HEK293 (cell line): Measurements from ENCODE around the gene C12orf56.

Experiments
- CTCF ChIA-PET: fragments of 350-600 bp; formaldehyde crosslinking; extraction: SDS; loops from one replicate; lab custom pipeline; 2021; ENCODE audit warnings: antibody characterized with exemption; lab: Yijun Ruan, JAX
- POLR2A ChIA-PET: fragments of 300-600 bp; formaldehyde crosslinking; extraction: SDS; loops from one replicate; lab custom pipeline; 2020; ENCODE audit warnings: antibody characterized with exemption, inconsistent platforms; lab: Yijun Ruan, JAX
- H3K27ac ChIP-seq: fragments of 200-500 bp; sonication (Bioruptor generic); 2 replicates; pipeline ENCODE4 v1.5.1; 2014; ENCODE audit warnings: low read depth, low read length, control low read depth, inconsistent platforms; ENCODE audit errors: extremely low read depth
- H3K36me3 ChIP-seq, 2 experiments: fragments of 200-500 bp in 1 of 2; sonication (Bioruptor generic) in 1 of 2; 1 replicate in 1 of 2; 2 replicates in 1 of 2; pipeline ENCODE4 v1.5.1; 2014 to 2017; ENCODE audit warnings: inconsistent platforms in 2 of 2, low read length in 2 of 2; ENCODE audit not compliant: control insufficient read depth in 2 of 2, insufficient read depth in 1 of 2
- H3K4me1 ChIP-seq: fragments of 200-500 bp; sonication (Bioruptor generic); 2 replicates; pipeline ENCODE4 v1.5.1; 2014; ENCODE audit warnings: mild to moderate bottlenecking, low read length, inconsistent platforms; ENCODE audit not compliant: control insufficient read depth, insufficient read depth
- H3K4me3 ChIP-seq: 2 replicates; pipeline ENCODE4 v1.5.1; 2011; ENCODE audit warnings: low read depth, mild to moderate bottlenecking, control low read depth, low read length, moderate library complexity
- H3K9me3 ChIP-seq: fragments of 200-500 bp; sonication (Bioruptor generic); 2 replicates; pipeline ENCODE4 v1.5.1; 2014; ENCODE audit warnings: low read depth, low read length, inconsistent platforms; ENCODE audit not compliant: control insufficient read depth, insufficient read depth
- AEBP2 ChIP-seq: fragments of 450-650 bp; formaldehyde crosslinking; IDR thresholded peaks from 2 replicates; pipeline ENCODE4 v1.5.1; 2016; ENCODE audit warnings: missing biosample characterization, missing genetic modification characterization, borderline replicate concordance
- GLIS1 ChIP-seq: fragments of 450-650 bp; formaldehyde crosslinking; IDR thresholded peaks from 2 replicates; pipeline ENCODE4 v1.5.1; 2016; ENCODE audit warnings: missing biosample characterization, missing genetic modification characterization
- OVOL3 ChIP-seq: fragments of 450-650 bp; formaldehyde crosslinking; IDR thresholded peaks from 2 replicates; pipeline ENCODE4 v1.5.1; 2016; ENCODE audit warnings: missing biosample characterization, missing genetic modification characterization
- PRDM1 ChIP-seq: fragments of 450-650 bp; formaldehyde crosslinking; IDR thresholded peaks from 2 replicates; pipeline ENCODE4; 2016; ENCODE audit warnings: missing biosample characterization, missing genetic modification characterization
- RBAK ChIP-seq: fragments of 450-650 bp; formaldehyde crosslinking; IDR thresholded peaks from 2 replicates; pipeline ENCODE4 v1.5.1; 2016; ENCODE audit warnings: missing biosample characterization, missing genetic modification characterization
- ZBTB21 ChIP-seq: fragments of 450-650 bp; formaldehyde crosslinking; IDR thresholded peaks from 2 replicates; pipeline ENCODE4 v1.5.1; 2017; ENCODE audit warnings: missing biosample characterization, missing genetic modification characterization
- ZBTB49 ChIP-seq: fragments of 450-650 bp; formaldehyde crosslinking; IDR thresholded peaks from 2 replicates; pipeline ENCODE4 v1.5.1; 2016; ENCODE audit warnings: missing biosample characterization, missing genetic modification characterization, low read depth
- ZFP3 ChIP-seq: fragments of 450-650 bp; formaldehyde crosslinking; IDR thresholded peaks from 2 replicates; pipeline ENCODE4 v1.5.1; 2016; ENCODE audit warnings: low read depth, missing biosample characterization, missing genetic modification characterization
- ZIC2 ChIP-seq: fragments of 450-650 bp; formaldehyde crosslinking; IDR thresholded peaks from 2 replicates; pipeline ENCODE4 v1.5.1; 2016; ENCODE audit warnings: missing biosample characterization, missing genetic modification characterization
- ZNF16 ChIP-seq: fragments of 450-650 bp; formaldehyde crosslinking; IDR thresholded peaks from 2 replicates; pipeline ENCODE4 v1.5.1; 2016; ENCODE audit warnings: low read depth, missing biosample characterization, missing genetic modification characterization
- ZNF169 ChIP-seq: fragments of 450-650 bp; formaldehyde crosslinking; IDR thresholded peaks from 2 replicates; pipeline ENCODE4 v1.5.1; 2016; ENCODE audit warnings: missing biosample characterization, missing genetic modification characterization
- ZNF174 ChIP-seq: fragments of 450-650 bp; formaldehyde crosslinking; IDR thresholded peaks from 2 replicates; pipeline ENCODE4 v1.5.0; 2017; ENCODE audit warnings: missing biosample characterization, mild to moderate bottlenecking, missing genetic modification characterization
- ZNF184 ChIP-seq: fragments of 450-650 bp; IDR thresholded peaks from 2 replicates; pipeline ENCODE4 v1.5.1; 2018; ENCODE audit warnings: missing biosample characterization, mild to moderate bottlenecking, missing genetic modification characterization
- ZNF266 ChIP-seq: fragments of 450-650 bp; formaldehyde crosslinking; IDR thresholded peaks from 2 replicates; pipeline ENCODE4 v1.5.1; 2016; ENCODE audit warnings: missing biosample characterization, missing genetic modification characterization, low read depth
- ZNF362 ChIP-seq: fragments of 450-650 bp; formaldehyde crosslinking; IDR thresholded peaks from 2 replicates; pipeline ENCODE4 v1.5.1; 2016; ENCODE audit warnings: missing biosample characterization, missing genetic modification characterization
- ZNF394 ChIP-seq: fragments of 450-650 bp; formaldehyde crosslinking; IDR thresholded peaks from 2 replicates; pipeline ENCODE4 v1.5.1; 2016; ENCODE audit warnings: missing biosample characterization, missing genetic modification characterization, mild to moderate bottlenecking, moderate library complexity, borderline replicate concordance
- ZNF398 ChIP-seq: fragments of 450-650 bp; formaldehyde crosslinking; IDR thresholded peaks from 2 replicates; pipeline ENCODE4 v1.5.1; 2017; ENCODE audit warnings: missing biosample characterization, missing genetic modification characterization
- ZNF544 ChIP-seq: fragments of 450-650 bp; formaldehyde crosslinking; IDR thresholded peaks from 2 replicates; pipeline ENCODE4 v1.5.0; 2017; ENCODE audit warnings: missing biosample characterization, missing genetic modification characterization
- ZNF629 ChIP-seq: fragments of 450-650 bp; formaldehyde crosslinking; IDR thresholded peaks from 2 replicates; pipeline ENCODE4 v1.5.1; 2017; ENCODE audit warnings: missing biosample characterization, missing genetic modification characterization
- ZNF639 ChIP-seq: fragments of 450-650 bp; formaldehyde crosslinking; IDR thresholded peaks from 2 replicates; pipeline ENCODE4 v1.5.1; 2016; ENCODE audit warnings: missing biosample characterization, missing genetic modification characterization
- ZNF792 ChIP-seq: fragments of 450-650 bp; formaldehyde crosslinking; IDR thresholded peaks from 2 replicates; pipeline ENCODE4 v1.5.1; 2016; ENCODE audit warnings: missing biosample characterization, missing genetic modification characterization
- ZNF843 ChIP-seq: fragments of 450-650 bp; formaldehyde crosslinking; IDR thresholded peaks from 2 replicates; pipeline ENCODE4 v1.5.1; 2016; ENCODE audit warnings: missing biosample characterization, missing genetic modification characterization
- ZSCAN16 ChIP-seq: fragments of 450-650 bp; formaldehyde crosslinking; IDR thresholded peaks from 2 replicates; pipeline ENCODE4 v1.5.1; 2016; ENCODE audit warnings: missing biosample characterization, missing genetic modification characterization
- ZSCAN30 ChIP-seq: fragments of 450-650 bp; IDR thresholded peaks from 2 replicates; pipeline ENCODE4 v1.5.1; 2018; ENCODE audit warnings: missing biosample characterization, mild to moderate bottlenecking, missing genetic modification characterization, moderate library complexity
- ZXDB ChIP-seq: fragments of 450-650 bp; formaldehyde crosslinking; IDR thresholded peaks from 2 replicates; pipeline ENCODE4 v1.5.1; 2016; ENCODE audit warnings: missing biosample characterization, missing genetic modification characterization

The C12orf56 gene

GRCh38 chr12:64329031-64329710 is 61.4 kb downstream of the C12orf56 start (continued):
- TF ChIP-seq ZBTB21: 0 out of 2 replicates have a peak, but pooled peaks have one; percentile 18
- TF ChIP-seq ZNF266: peak; percentile 72

GRCh38 chr12:64325055-64325454 is 65.5 kb downstream of the C12orf56 start:
- CTCF ChIA-PET: no interaction called here
- no peaks in the 10 kb centered on the region for H3K9me3 ChIP-seq
- POLR2A ChIA-PET: no interaction called here
- no peak overlapping the region for H3K4me3 ChIP-seq
- H3K27ac ChIP-seq: no peak overlapping the region
- TF ChIP-seq RBAK (no peak), ZNF629 (tag by site-specific recombination) (no peak), ZXDB (tag by site-specific recombination) (no peak), ZNF544 (tag by site-specific recombination) (no peak), ZSCAN30 (tag by site-specific recombination) (no peak), ZBTB49 (tag by site-specific recombination) (no peak), ZNF792 (no peak), ZNF398 (tag by site-specific recombination) (no peak), ZNF639 (tag by site-specific recombination) (no peak), ZFP3 (tag by site-specific recombination) (no peak), PRDM1 (tag by site-specific recombination) (no peak), ZSCAN16 (tag by site-specific recombination) (no peak), ZNF266 (no peak), ZIC2 (tag by site-specific recombination) (peak; percentile 70), GLIS1 (tag by site-specific recombination) (peak; percentile 38), ZNF174 (tag by site-specific recombination) (no peak)
- TF ChIP-seq, all 188 proteins: peak for 2
- Histone ChIP-seq H3K4me1 (no peaks in the 10 kb centered on the region), H3K36me3 (no peaks in the 10 kb centered on the region)

GRCh38 chr12:64323476-64324225 is 66.9 kb downstream of the C12orf56 start:
- POLR2A ChIA-PET: no interaction called here
- TF ChIP-seq OVOL3 (tag by site-specific recombination) (no peak), ZNF362 (no peak), ZNF843 (tag by site-specific recombination) (no peak), ZNF184 (tag by site-specific recombination) (no peak), ZNF16 (tag by site-specific recombination) (no peak), ZNF169 (tag by site-specific recombination) (no peak), ZNF394 (tag by site-specific recombination) (no peak), AEBP2 (no peak)

More at GRCh38 chr12:64323476-64324225, 66.9 kb downstream of the C12orf56 start:
- CTCF ChIA-PET: interaction anchor here (0.9 kb wide), 1 partner anchor 497 kb away, joined by 3 read pairs; no protein-coding TSS in a partner anchor
- no peak overlapping the region for H3K27ac ChIP-seq
- H3K36me3 ChIP-seq: no peaks in the 10 kb centered on the region
- H3K4me1 ChIP-seq: no peaks in the 10 kb centered on the region
- no peaks in the 10 kb centered on the region for H3K9me3 ChIP-seq
- no peak overlapping the region for H3K4me3 ChIP-seq
